Panc1 (cell line): ENCODE measurements around the gene IGFL1. TPM values are rescaled to one million over a fixed set of nuclear protein-coding genes. Genes with fewer than 3 reads are reported as not detected.

Experiments used
- ATAC-seq: fragments of 200-7000 bp; cut with Tn5 transposase; 2 replicates; pipeline ENCODE4 v1.9.1; 2020; ENCODE audit warnings: mild to moderate bottlenecking, moderate library complexity
- BruUV-seq: library from RNA; stranded (reverse); fragments of 400-500 nt; replicated peaks from 2 replicates; lab custom pipeline; 2021; lab: Mats Ljungman, UMichigan
- CTCF ChIA-PET: fragments of 300-600 bp; sonication (Branson Sonifier 250); formaldehyde crosslinking; loops from one replicate; lab custom pipeline; 2022; ENCODE audit warnings: antibody characterized with exemption; lab: Charles Lee
- POLR2A ChIA-PET: fragments of 300-600 bp; sonication (Branson Sonifier 250); formaldehyde crosslinking; loops from one replicate; lab custom pipeline; 2022; ENCODE audit warnings: antibody characterized with exemption; lab: Charles Lee
- DNase-seq: peaks from one replicate; pipeline ENCODE4 v3.0.0-alpha.2; 2010; ENCODE audit warnings: low read depth, low spot score
- H3K27ac ChIP-seq: 2 replicates; pipeline ENCODE4 v1.5.1; 2011; ENCODE audit warnings: mild to moderate bottlenecking, low read length, inconsistent platforms
- H3K27me3 ChIP-seq: fragments of 200-500 bp; sonication (Bioruptor generic); 2 replicates; pipeline ENCODE4 v1.6.0; 2014; ENCODE audit warnings: low read length, inconsistent platforms; ENCODE audit not compliant: control insufficient read depth, insufficient read depth
- H3K36me3 ChIP-seq: fragments of 200-500 bp; sonication (Bioruptor generic); 2 replicates; pipeline ENCODE4 v1.5.1; 2014; ENCODE audit warnings: inconsistent platforms, mild to moderate bottlenecking, low read length, moderate library complexity; ENCODE audit not compliant: control insufficient read depth, insufficient read depth
- H3K4me1 ChIP-seq: 2 replicates; pipeline ENCODE4 v1.5.1; 2011; ENCODE audit warnings: inconsistent platforms, mild to moderate bottlenecking, low read length, moderate library complexity; ENCODE audit not compliant: control insufficient read depth, insufficient read depth
- H3K4me3 ChIP-seq, 2 experiments: 2 replicates each; pipeline ENCODE4 v1.5.1; 2011 to 2012; ENCODE audit warnings: low read depth in 2 of 2, low read length in 2 of 2, mild to moderate bottlenecking in 2 of 2, inconsistent platforms in 1 of 2, moderate library complexity in 1 of 2
- H3K9me3 ChIP-seq: fragments of 200-500 bp; sonication (Bioruptor generic); 2 replicates; pipeline ENCODE4 v1.5.1; 2014; ENCODE audit warnings: low read depth, mild to moderate bottlenecking, inconsistent platforms, low read length, moderate library complexity; ENCODE audit not compliant: control insufficient read depth, insufficient read depth
- POLR2AphosphoS5 ChIP-seq: IDR thresholded peaks from 2 replicates; pipeline ENCODE4 v1.6.1; 2012; ENCODE audit warnings: mild to moderate bottlenecking, low read depth, low read length, moderate library complexity
- SIN3A ChIP-seq: IDR thresholded peaks from 2 replicates; pipeline ENCODE4 v1.6.1; 2012; ENCODE audit warnings: low read depth, mild to moderate bottlenecking, low read length, moderate library complexity, borderline replicate concordance; ENCODE audit not compliant: insufficient read depth
- TCF7L2 ChIP-seq: IDR thresholded peaks from 2 replicates; pipeline ENCODE4 v1.6.1; 2011; ENCODE audit warnings: mild to moderate bottlenecking, low read depth, low read length, inconsistent platforms
- in situ Hi-C: cut with HindIII; loops from 2 replicates; pipeline ENCODE4 v1.10.0; 2016; ENCODE audit warnings: low sequenced_read_pairs, low pct_unique_long_range_greater_than_20kb
- intact Hi-C: fragments of 100-400 bp; cut with micrococcal nuclease; formaldehyde crosslinking; loops from one replicate; pipeline ENCODE4 v1.10.0; 2022; ENCODE audit not compliant: unreplicated experiment
- total RNA-seq: library from RNA; stranded (reverse); gene quantifications from one replicate; pipeline ENCODE4 v1.2.1, GENCODE V29; 2021; ENCODE audit not compliant: unreplicated experiment
- TF ChIP-seq, protein P1 (sequence below), 2 experiments: IDR thresholded peaks; 2 replicates each; pipeline ENCODE4 v1.6.1; 2011 to 2012; ENCODE audit warnings: low read depth in 2 of 2, control low read depth in 1 of 2, low read length in 1 of 2, mild to moderate bottlenecking in 1 of 2, moderate library complexity in 1 of 2; ENCODE audit not compliant: insufficient read depth in 1 of 2
- TF ChIP-seq, protein P2 (sequence below): fragments of 450-650 bp; IDR thresholded peaks from 2 replicates; pipeline ENCODE4 v1.5.1; 2017; ENCODE audit warnings: mild to moderate bottlenecking

Gene IGFL1
- total RNA-seq, 1 experiment from 2014 or later: not detected

DNA sequence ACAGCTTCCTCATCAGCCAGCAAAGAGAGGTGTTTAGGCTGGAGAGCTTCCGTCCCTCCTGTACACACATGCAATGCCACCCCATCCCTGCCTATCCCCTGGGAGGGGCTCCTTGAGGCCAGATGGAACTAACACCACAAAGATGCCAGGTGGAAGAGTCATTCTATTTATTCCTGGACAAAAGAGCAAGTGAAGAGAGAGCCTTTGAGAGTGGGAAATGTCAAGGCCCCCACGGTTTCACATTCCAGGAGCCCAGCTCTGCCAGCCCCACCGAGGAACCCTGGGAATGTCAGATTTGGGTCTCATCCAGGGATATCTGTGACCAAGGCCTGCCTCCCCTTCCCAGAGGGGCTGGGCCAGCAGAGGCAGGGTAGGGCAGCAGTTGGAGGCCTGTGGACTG is 30.8 kb upstream of the IGFL1 start:
- ATAC-seq: no peak
- in situ Hi-C loops: no loop called here
- ChIA-PET POLR2A (no interaction called here), CTCF (no interaction called here)
- no peaks in the 10 kb centered on the region for H3K9me3 ChIP-seq
- no peak for DNase-seq
- H3K27me3 ChIP-seq: no peaks in the 10 kb centered on the region
- H3K36me3 ChIP-seq: no peaks in the 10 kb centered on the region
- TF ChIP-seq, protein P1, sequence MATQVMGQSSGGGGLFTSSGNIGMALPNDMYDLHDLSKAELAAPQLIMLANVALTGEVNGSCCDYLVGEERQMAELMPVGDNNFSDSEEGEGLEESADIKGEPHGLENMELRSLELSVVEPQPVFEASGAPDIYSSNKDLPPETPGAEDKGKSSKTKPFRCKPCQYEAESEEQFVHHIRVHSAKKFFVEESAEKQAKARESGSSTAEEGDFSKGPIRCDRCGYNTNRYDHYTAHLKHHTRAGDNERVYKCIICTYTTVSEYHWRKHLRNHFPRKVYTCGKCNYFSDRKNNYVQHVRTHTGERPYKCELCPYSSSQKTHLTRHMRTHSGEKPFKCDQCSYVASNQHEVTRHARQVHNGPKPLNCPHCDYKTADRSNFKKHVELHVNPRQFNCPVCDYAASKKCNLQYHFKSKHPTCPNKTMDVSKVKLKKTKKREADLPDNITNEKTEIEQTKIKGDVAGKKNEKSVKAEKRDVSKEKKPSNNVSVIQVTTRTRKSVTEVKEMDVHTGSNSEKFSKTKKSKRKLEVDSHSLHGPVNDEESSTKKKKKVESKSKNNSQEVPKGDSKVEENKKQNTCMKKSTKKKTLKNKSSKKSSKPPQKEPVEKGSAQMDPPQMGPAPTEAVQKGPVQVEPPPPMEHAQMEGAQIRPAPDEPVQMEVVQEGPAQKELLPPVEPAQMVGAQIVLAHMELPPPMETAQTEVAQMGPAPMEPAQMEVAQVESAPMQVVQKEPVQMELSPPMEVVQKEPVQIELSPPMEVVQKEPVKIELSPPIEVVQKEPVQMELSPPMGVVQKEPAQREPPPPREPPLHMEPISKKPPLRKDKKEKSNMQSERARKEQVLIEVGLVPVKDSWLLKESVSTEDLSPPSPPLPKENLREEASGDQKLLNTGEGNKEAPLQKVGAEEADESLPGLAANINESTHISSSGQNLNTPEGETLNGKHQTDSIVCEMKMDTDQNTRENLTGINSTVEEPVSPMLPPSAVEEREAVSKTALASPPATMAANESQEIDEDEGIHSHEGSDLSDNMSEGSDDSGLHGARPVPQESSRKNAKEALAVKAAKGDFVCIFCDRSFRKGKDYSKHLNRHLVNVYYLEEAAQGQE (IDR thresholded peaks at IDR 0.05; ENCODE audit: insufficient read depth in 1 of 2, low read depth in 2 of 2, low read length in 1 of 2): no peak
- TF ChIP-seq SIN3A: no peak
- TF ChIP-seq, protein P2, sequence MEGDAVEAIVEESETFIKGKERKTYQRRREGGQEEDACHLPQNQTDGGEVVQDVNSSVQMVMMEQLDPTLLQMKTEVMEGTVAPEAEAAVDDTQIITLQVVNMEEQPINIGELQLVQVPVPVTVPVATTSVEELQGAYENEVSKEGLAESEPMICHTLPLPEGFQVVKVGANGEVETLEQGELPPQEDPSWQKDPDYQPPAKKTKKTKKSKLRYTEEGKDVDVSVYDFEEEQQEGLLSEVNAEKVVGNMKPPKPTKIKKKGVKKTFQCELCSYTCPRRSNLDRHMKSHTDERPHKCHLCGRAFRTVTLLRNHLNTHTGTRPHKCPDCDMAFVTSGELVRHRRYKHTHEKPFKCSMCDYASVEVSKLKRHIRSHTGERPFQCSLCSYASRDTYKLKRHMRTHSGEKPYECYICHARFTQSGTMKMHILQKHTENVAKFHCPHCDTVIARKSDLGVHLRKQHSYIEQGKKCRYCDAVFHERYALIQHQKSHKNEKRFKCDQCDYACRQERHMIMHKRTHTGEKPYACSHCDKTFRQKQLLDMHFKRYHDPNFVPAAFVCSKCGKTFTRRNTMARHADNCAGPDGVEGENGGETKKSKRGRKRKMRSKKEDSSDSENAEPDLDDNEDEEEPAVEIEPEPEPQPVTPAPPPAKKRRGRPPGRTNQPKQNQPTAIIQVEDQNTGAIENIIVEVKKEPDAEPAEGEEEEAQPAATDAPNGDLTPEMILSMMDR: no peak
- BruUV-seq: no TSS peak
- intact Hi-C loops: no loop called here
- no peak overlapping the region for H3K27ac ChIP-seq
- no peak overlapping the region for H3K4me3 ChIP-seq
- H3K4me1 ChIP-seq: no peaks in the 10 kb centered on the region

DNA sequence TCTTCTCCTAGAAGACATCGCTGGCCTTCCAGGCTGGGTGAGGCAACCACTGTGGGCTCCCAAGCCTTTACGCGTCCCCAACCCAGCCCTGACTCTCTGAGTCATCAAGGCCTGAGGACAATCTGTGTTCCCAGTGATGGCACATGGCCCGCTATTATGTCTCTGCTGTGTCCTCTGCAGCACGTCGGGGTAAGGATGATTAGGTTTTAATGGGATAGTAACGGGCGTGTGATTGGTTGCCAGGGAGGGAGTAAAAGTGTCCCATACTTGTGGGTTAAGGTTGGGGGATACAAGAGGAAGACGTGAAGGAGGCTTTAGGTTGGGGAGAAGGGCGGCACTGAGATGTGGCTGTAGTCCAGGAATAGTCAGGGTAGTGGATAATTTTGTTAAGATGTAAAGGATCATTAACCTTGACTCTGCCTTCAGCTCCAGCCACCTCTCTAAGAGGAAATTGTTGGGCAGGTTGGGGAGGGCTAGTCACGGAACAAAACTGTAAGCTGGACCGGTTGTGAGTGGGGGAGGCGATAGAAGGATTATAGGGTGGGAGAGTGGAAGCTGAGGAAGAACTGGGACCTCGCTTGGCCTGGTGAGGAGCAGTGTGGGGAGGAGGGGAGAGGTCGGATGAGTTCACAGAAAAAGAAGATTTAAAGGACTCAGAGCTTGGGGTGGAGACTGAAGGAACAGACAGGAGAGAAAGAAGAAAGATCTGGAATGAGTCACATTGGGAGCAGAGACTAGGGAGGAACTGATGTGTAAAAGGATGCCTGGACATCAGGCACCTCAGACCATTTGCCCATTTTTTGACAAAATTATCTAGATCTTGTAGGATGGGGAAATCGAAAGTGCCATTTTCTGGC is 27.9 kb upstream of the IGFL1 start:
- no peaks in the 10 kb centered on the region for H3K4me1 ChIP-seq
- in situ Hi-C loops (no loop called here), intact Hi-C loops (no loop called here)
- no peak overlapping the region for H3K27ac ChIP-seq
- H3K36me3 ChIP-seq: no peaks in the 10 kb centered on the region
- ChIA-PET POLR2A (no interaction called here), CTCF (interaction anchor here (0.6 kb wide), 1 partner anchor 93 kb away, joined by 11 read pairs; no protein-coding TSS in a partner anchor)
- no peak for ATAC-seq
- TF ChIP-seq POLR2AphosphoS5 (no peak), TCF7L2 (no peak), SIN3A (no peak)
- TF ChIP-seq, protein P2: no peak
- TF ChIP-seq, protein P1 (IDR thresholded peaks at IDR 0.05; ENCODE audit: insufficient read depth in 1 of 2, low read depth in 2 of 2, low read length in 1 of 2): no peak
- no peaks in the 10 kb centered on the region for H3K9me3 ChIP-seq
- DNase-seq: no peak
- H3K27me3 ChIP-seq: no peaks in the 10 kb centered on the region
- H3K4me3 ChIP-seq: no peak overlapping the region
- BruUV-seq: no TSS peak
